HG02970 (cell line): ENCODE measurements around the gene NDUFS6.

Source experiments
- ATAC-seq: cut with Tn5 transposase; IDR thresholded peaks from one replicate; pipeline ENCODE4 v1.9.1; 2021; ENCODE audit warnings: mild to moderate bottlenecking, moderate library complexity, moderate number of reproducible peaks; ENCODE audit not compliant: unreplicated experiment, low FRiP score

The NDUFS6 gene

GRCh38 chr5:1801222-1801966 is at the start of gene NDUFS6:
TSS of gene NDUFS6 (plus strand) at chr5:1801407. CDS start at chr5:1801418, 11 bp downstream.
- ATAC-seq: peak; percentile 53

GRCh38 chr5:1751864-1752822 is 49.1 kb upstream of the NDUFS6 start:
- no peak for ATAC-seq

- ATAC-seq: no peak
Measured at GRCh38 chr5:1752881-1753280, 48.3 kb upstream of the NDUFS6 start.

- ATAC-seq: no peak
Measured at GRCh38 chr5:1753490-1753889, 47.7 kb upstream of the NDUFS6 start.

GRCh38 chr5:1754531-1755220 is 46.5 kb upstream of the NDUFS6 start:
- ATAC-seq: no peak

- no peak for ATAC-seq
Measured at GRCh38 chr5:1755321-1755949, 45.8 kb upstream of the NDUFS6 start.

GRCh38 chr5:1756481-1756880 is 44.7 kb upstream of the NDUFS6 start:
- ATAC-seq: no peak

- ATAC-seq: no peak
Measured at GRCh38 chr5:1757511-1757910, 43.7 kb upstream of the NDUFS6 start.

- no peak for ATAC-seq
Measured at GRCh38 chr5:1758574-1758973, 42.6 kb upstream of the NDUFS6 start.

GRCh38 chr5:1759378-1759970 is 41.7 kb upstream of the NDUFS6 start:
- no peak for ATAC-seq

- ATAC-seq: no peak
Measured at GRCh38 chr5:1760231-1760630, 41.0 kb upstream of the NDUFS6 start.

GRCh38 chr5:1760656-1761452 is 40.4 kb upstream of the NDUFS6 start:
- ATAC-seq: no peak

GRCh38 chr5:1761453-1761755 is 39.8 kb upstream of the NDUFS6 start:
- ATAC-seq: no peak

- ATAC-seq: no peak
Measured at GRCh38 chr5:1762121-1762882, 38.9 kb upstream of the NDUFS6 start.

GRCh38 chr5:1762883-1763547 is 38.2 kb upstream of the NDUFS6 start:
- ATAC-seq: no peak

- no peak for ATAC-seq
Measured at GRCh38 chr5:1763548-1763911, 37.7 kb upstream of the NDUFS6 start.

GRCh38 chr5:1763960-1764605 is 37.1 kb upstream of the NDUFS6 start:
- no peak for ATAC-seq

GRCh38 chr5:1764606-1764960 is 36.6 kb upstream of the NDUFS6 start:
- no peak for ATAC-seq
